ENCODE measurements around the gene KIFC1. TPM values are rescaled to one million over a fixed set of nuclear protein-coding genes. Genes with fewer than 3 reads are reported as not detected.

The KIFC1 gene
- total RNA-seq, 3 donors from 2014 or later (not counting 1 experiment from before 2014, with no cell fraction given) = 2.7 to 4.6 (median 3.3) TPM

GRCh38 chr6:33437666-33438065 lies 46.0 kb downstream of the KIFC1 start:
- no peak overlapping the region for H3K4me3 ChIP-seq (ENCODE audit: low read length)
- WGBS (ENCODE audit: insufficient coverage) = 97% methylated on average over 17 of the region's 18 CpGs
- H3K9me3 ChIP-seq (ENCODE audit: control insufficient read depth, insufficient read depth, low read length) = no peaks in the 10 kb centered on the region
- H3K27me3 ChIP-seq (ENCODE audit: control insufficient read depth, insufficient read depth, low read length) = no peaks in the 10 kb centered on the region
- no peak overlapping the region for H3K27ac ChIP-seq (ENCODE audit: low read length)
- ATAC-seq = no peak
- Mint-ChIP-seq H3K9me3 (no peaks in the 10 kb centered on the region), H3K27me3 (ENCODE audit: low read depth in 2 of 2) (no peaks in the 10 kb centered on the region), H3K27ac (no peak overlapping the region), H3K4me3 (no peak overlapping the region), H3K4me1 (peaks cover 6 to 14% of the 10 kb centered on the region in 2 donors), H3K36me3 (peaks cover 7% of the 10 kb centered on the region)
- no peak for DNase-seq
- no peak for TF ChIP-seq CTCF (IDR thresholded peaks at IDR 0.05)
- H3K4me1 ChIP-seq (ENCODE audit: control insufficient read depth, insufficient read depth, low read length) = peaks cover 6% of the 10 kb centered on the region
- intact Hi-C loops (cut with micrococcal nuclease) = no loop called here
- H3K36me3 ChIP-seq (ENCODE audit: control insufficient read depth, insufficient read depth, low read length) = peaks cover 40% of the 10 kb centered on the region

GRCh38 chr6:33438978-33439594 lies 47.5 kb downstream of the KIFC1 start:
- intact Hi-C loops (cut with micrococcal nuclease) = no loop called here
- peaks cover 7% of the 10 kb centered on the region for H3K36me3 Mint-ChIP-seq
- no peaks in the 10 kb centered on the region for H3K9me3 Mint-ChIP-seq
- Histone ChIP-seq H3K4me1 (ENCODE audit: control insufficient read depth, insufficient read depth, low read length) (no peaks in the 10 kb centered on the region), H3K9me3 (ENCODE audit: control insufficient read depth, insufficient read depth, low read length) (no peaks in the 10 kb centered on the region), H3K36me3 (ENCODE audit: control insufficient read depth, insufficient read depth, low read length) (peaks cover 45% of the 10 kb centered on the region), H3K27me3 (ENCODE audit: control insufficient read depth, insufficient read depth, low read length) (no peaks in the 10 kb centered on the region), H3K27ac (ENCODE audit: low read length) (no peak overlapping the region), H3K4me3 (ENCODE audit: low read length) (no peak overlapping the region)
- no peak for ATAC-seq
- H3K4me1 Mint-ChIP-seq = peaks cover 0 to 2% of the 10 kb centered on the region in 2 donors
- H3K27ac Mint-ChIP-seq = peak overlapping the region in 1 of 2 donors; percentile 8
- no peak for TF ChIP-seq CTCF (IDR thresholded peaks at IDR 0.05)
- H3K27me3 Mint-ChIP-seq (ENCODE audit: low read depth in 2 of 2) = no peaks in the 10 kb centered on the region
- no peak overlapping the region for H3K4me3 Mint-ChIP-seq
- DNase-seq = no peak
- WGBS (ENCODE audit: insufficient coverage) = 91% methylated on average over 3 of the region's 3 CpGs

- H3K27ac Mint-ChIP-seq = peak overlapping the region in 1 of 2 donors; percentile 64
- TF ChIP-seq CTCF (IDR thresholded peaks at IDR 0.05) = no peak
- no peak for ATAC-seq
- 87% methylated on average over 9 of the region's 9 CpGs for WGBS (ENCODE audit: insufficient coverage)
- Histone ChIP-seq H3K4me1 (ENCODE audit: control insufficient read depth, insufficient read depth, low read length) (no peaks in the 10 kb centered on the region), H3K9me3 (ENCODE audit: control insufficient read depth, insufficient read depth, low read length) (no peaks in the 10 kb centered on the region), H3K36me3 (ENCODE audit: control insufficient read depth, insufficient read depth, low read length) (peaks cover 43% of the 10 kb centered on the region), H3K27ac (ENCODE audit: low read length) (no peak overlapping the region), H3K4me3 (ENCODE audit: low read length) (no peak overlapping the region), H3K27me3 (ENCODE audit: control insufficient read depth, insufficient read depth, low read length) (no peaks in the 10 kb centered on the region)
- no peak overlapping the region for H3K4me3 Mint-ChIP-seq
- no peaks in the 10 kb centered on the region for H3K9me3 Mint-ChIP-seq
- H3K27me3 Mint-ChIP-seq (ENCODE audit: low read depth in 2 of 2) = no peaks in the 10 kb centered on the region
- intact Hi-C loops (cut with micrococcal nuclease) = no loop called here
- peaks cover 7% of the 10 kb centered on the region for H3K36me3 Mint-ChIP-seq
- H3K4me1 Mint-ChIP-seq = peaks cover 0 to 5% of the 10 kb centered on the region in 2 donors
- no peak for DNase-seq
Observed at GRCh38 chr6:33439956-33440648, 48.5 kb downstream of the KIFC1 start.

All from natural killer cell (primary cell).